Neural crest cell (in vitro differentiated cells): Measurements from ENCODE around the gene SPX. TPM values are rescaled to one million over a fixed set of nuclear protein-coding genes. Genes with fewer than 3 reads are reported as not detected.

Experiments
- DNase-seq: peaks from one replicate; pipeline ENCODE4 v3.0.0; 2021; ENCODE audit warnings: low read depth, mixed read lengths, low spot score
- H3K27ac Mint-ChIP-seq: one replicate; pipeline ENCODE4 v1.8.0; 2021; ENCODE audit warnings: mild to moderate bottlenecking, mixed read lengths; ENCODE audit not compliant: unreplicated experiment
- H3K27me3 Mint-ChIP-seq: 2 replicates; pipeline ENCODE4 v1.8.0; 2021; ENCODE audit warnings: low read depth, mild to moderate bottlenecking, mixed read lengths
- H3K36me3 Mint-ChIP-seq: 2 replicates; pipeline ENCODE4 v1.8.0; 2021; ENCODE audit warnings: low read depth, mild to moderate bottlenecking, mixed read lengths
- H3K4me1 Mint-ChIP-seq: 2 replicates; pipeline ENCODE4 v1.8.0; 2021; ENCODE audit warnings: mixed read lengths
- H3K4me3 Mint-ChIP-seq: one replicate; pipeline ENCODE4 v1.8.0; 2021; ENCODE audit warnings: mild to moderate bottlenecking, mixed read lengths
- H3K9me3 Mint-ChIP-seq: 2 replicates; pipeline ENCODE4 v1.8.0; 2021; ENCODE audit warnings: mixed read lengths
- CTCF ChIP-seq: fragments of 200-600 bp; sonication (generic); conservative IDR thresholded peaks from 2 replicates; pipeline ENCODE4 v1.5.0; 2021; ENCODE audit warnings: antibody characterized with exemption, mild to moderate bottlenecking
- total RNA-seq: library from RNA; stranded (reverse); gene quantifications from 2 replicates; pipeline ENCODE4 v1.2.1, GENCODE V29; 2021

Gene SPX
- total RNA-seq, 1 donor from 2014 or later: 0.19 TPM

- H3K27me3 Mint-ChIP-seq: no peaks in the 10 kb centered on the region
- no peak overlapping the region for H3K4me3 Mint-ChIP-seq
- no peak overlapping the region for H3K27ac Mint-ChIP-seq
- H3K9me3 Mint-ChIP-seq: no peaks in the 10 kb centered on the region
- H3K36me3 Mint-ChIP-seq: no peaks in the 10 kb centered on the region
- H3K4me1 Mint-ChIP-seq: no peaks in the 10 kb centered on the region
- DNase-seq: no peak
- TF ChIP-seq CTCF: no peak
Observed at GRCh38 chr12:21545557-21545956, 19.5 kb downstream of the SPX start.

- Mint-ChIP-seq H3K27ac (no peak overlapping the region), H3K36me3 (no peaks in the 10 kb centered on the region), H3K4me1 (no peaks in the 10 kb centered on the region), H3K4me3 (no peak overlapping the region), H3K27me3 (no peaks in the 10 kb centered on the region), H3K9me3 (no peaks in the 10 kb centered on the region)
- DNase-seq: no peak
- no peak for TF ChIP-seq CTCF
Observed at GRCh38 chr12:21546716-21547115, 20.6 kb downstream of the SPX start.

GRCh38 chr12:21547437-21547836 lies 21.3 kb downstream of the SPX start:
- Mint-ChIP-seq H3K4me1 (no peaks in the 10 kb centered on the region), H3K27me3 (no peaks in the 10 kb centered on the region), H3K36me3 (no peaks in the 10 kb centered on the region), H3K27ac (no peak overlapping the region), H3K4me3 (no peak overlapping the region), H3K9me3 (no peaks in the 10 kb centered on the region)
- no peak for DNase-seq
- TF ChIP-seq CTCF: no peak

- no peaks in the 10 kb centered on the region for H3K27me3 Mint-ChIP-seq
- no peaks in the 10 kb centered on the region for H3K9me3 Mint-ChIP-seq
- H3K27ac Mint-ChIP-seq: no peak overlapping the region
- DNase-seq: no peak
- no peaks in the 10 kb centered on the region for H3K4me1 Mint-ChIP-seq
- H3K4me3 Mint-ChIP-seq: no peak overlapping the region
- no peaks in the 10 kb centered on the region for H3K36me3 Mint-ChIP-seq
- no peak for TF ChIP-seq CTCF
Observed at GRCh38 chr12:21551841-21552465, 25.9 kb downstream of the SPX start.

- no peak for TF ChIP-seq CTCF
- Mint-ChIP-seq H3K27me3 (no peaks in the 10 kb centered on the region), H3K9me3 (no peaks in the 10 kb centered on the region), H3K36me3 (no peaks in the 10 kb centered on the region), H3K27ac (no peak overlapping the region), H3K4me1 (no peaks in the 10 kb centered on the region), H3K4me3 (no peak overlapping the region)
- DNase-seq: no peak
Observed at GRCh38 chr12:21552635-21553328, 26.7 kb downstream of the SPX start.
